Measurements from ENCODE around the gene FERD3L. TPM values are rescaled to one million over a fixed set of nuclear protein-coding genes. Genes with fewer than 3 reads are reported as not detected.
"Not testable (repeated sequence)": the region's sequence is repeated elsewhere in the genome, so short reads cannot be mapped to it uniquely, and the experiment has no call there.

Gene FERD3L, protein sequence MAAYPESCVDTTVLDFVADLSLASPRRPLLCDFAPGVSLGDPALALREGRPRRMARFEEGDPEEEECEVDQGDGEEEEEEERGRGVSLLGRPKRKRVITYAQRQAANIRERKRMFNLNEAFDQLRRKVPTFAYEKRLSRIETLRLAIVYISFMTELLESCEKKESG
- not detected for total RNA-seq

DNA sequence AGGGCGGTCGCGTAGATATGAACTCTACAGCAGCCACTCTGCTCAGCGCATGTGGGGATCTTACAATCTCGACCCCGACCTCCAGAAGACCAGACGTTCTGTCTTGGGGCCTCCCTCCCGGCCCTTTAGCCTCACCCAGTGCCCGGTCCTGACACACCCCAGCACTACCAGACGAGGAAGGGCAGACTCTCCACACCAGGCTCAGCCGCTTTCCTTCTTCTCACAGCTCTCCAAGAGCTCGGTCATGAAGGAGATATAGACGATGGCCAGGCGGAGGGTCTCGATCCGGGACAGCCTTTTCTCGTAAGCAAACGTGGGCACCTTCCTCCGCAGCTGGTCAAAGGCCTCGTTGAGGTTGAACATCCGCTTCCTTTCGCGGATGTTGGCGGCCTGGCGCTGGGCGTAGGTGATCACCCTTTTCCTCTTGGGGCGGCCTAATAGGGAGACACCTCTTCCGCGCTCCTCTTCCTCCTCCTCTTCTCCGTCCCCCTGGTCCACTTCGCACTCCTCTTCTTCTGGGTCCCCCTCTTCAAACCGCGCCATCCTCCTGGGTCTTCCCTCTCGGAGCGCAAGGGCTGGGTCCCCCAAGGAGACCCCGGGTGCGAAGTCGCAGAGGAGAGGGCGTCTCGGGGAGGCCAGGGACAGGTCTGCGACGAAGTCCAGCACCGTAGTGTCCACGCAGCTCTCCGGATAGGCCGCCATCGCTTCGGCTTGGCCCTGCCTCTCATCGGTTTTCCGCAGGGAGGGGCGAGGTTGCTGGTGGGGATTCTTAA lies at the start of gene FERD3L:
TSS of gene FERD3L (minus strand) at position 761 of the 773 bp plus-strand sequence. CDS start at position 702, 59 bp downstream.
- ChIA-PET POLR2A (no interaction called here), CTCF (no interaction called here)
- Mint-ChIP-seq H3K27ac (no peak within 1 kb of the TSS), H3K9me3 (peaks cover 2% of the 10 kb centered on the region), H3K4me1 (no peaks in the 10 kb centered on the region), H3K4me3 (no peak within 1 kb of the TSS), H3K36me3 (ENCODE audit: low read depth) (no peaks in the 10 kb centered on the region), H3K27me3 (peaks cover 27% of the 10 kb centered on the region)
- no peak for DNase-seq

DNA sequence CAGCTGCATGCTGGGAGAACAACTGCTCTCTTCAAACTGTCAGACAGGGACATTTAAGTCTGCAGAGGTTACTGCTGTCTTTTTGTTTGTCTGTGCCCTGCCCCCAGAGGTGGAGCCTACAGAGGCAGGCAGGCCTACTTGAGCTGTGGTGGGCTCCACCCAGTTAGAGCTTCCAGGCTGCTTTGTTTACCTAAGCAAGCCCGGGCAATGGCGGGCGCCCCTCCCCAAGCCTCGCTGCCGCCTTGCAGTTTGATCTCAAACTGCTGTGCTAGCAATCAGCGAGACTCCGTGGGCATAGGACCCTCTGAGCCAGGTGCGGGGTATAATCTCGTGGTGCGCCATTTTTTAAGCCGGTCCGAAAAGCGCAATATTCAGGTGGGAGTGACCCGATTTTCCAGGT lies 49.2 kb upstream of the FERD3L start:
- H3K36me3 Mint-ChIP-seq (ENCODE audit: low read depth); DNase-seq; POLR2A ChIA-PET; H3K4me1 Mint-ChIP-seq; H3K4me3 Mint-ChIP-seq; H3K27ac Mint-ChIP-seq; H3K27me3 Mint-ChIP-seq; CTCF ChIA-PET: not testable (repeated sequence)
- H3K9me3 Mint-ChIP-seq: peaks cover 11% of the 10 kb centered on the region

DNA sequence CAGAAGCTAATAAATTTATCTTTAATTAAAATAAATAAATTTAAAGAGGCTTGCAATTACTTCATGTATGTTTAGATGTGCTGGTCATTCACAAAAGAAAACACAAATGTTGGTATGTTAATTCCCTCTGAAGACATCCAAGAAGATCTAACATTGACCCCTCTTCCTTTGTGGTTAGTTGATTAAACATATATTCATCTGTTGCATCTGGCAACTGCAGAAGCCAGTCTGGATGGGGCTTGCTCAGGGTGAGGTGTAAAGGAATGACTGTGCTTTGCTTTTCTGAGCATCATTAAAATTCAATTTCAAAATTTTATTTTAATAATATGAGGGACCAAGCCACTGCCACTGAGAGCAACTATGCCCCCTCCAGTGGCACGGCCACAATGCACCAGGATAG lies 36.4 kb upstream of the FERD3L start:
- Mint-ChIP-seq H3K27ac (no peak overlapping the region), H3K4me3 (no peak overlapping the region), H3K27me3 (no peaks in the 10 kb centered on the region), H3K36me3 (ENCODE audit: low read depth) (no peaks in the 10 kb centered on the region), H3K4me1 (no peaks in the 10 kb centered on the region), H3K9me3 (peaks cover 6% of the 10 kb centered on the region)
- POLR2A ChIA-PET: no interaction called here
- CTCF ChIA-PET: no interaction called here
- DNase-seq: no peak

DNA sequence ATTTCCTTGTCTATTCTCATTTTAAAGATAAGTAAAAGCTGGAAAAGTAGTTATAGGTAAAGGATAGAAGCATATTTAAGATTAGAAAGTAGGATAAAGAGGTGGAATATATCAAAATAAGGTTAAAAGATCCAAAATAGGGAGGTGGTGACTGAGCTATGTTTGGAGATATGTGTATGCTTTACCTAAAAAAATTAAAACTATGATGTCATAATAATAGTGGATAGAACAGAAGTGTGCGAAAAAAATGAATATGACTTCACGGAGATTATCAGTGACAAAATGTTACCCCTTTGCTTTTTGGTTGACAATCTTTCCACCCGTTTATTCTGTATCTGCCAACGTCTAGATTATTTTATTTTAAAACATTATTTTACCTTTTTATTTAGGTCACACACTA lies 33.4 kb upstream of the FERD3L start:
- Mint-ChIP-seq H3K27ac (no peak overlapping the region), H3K9me3 (peaks cover 6% of the 10 kb centered on the region), H3K36me3 (ENCODE audit: low read depth) (no peaks in the 10 kb centered on the region), H3K27me3 (no peaks in the 10 kb centered on the region), H3K4me3 (no peak overlapping the region), H3K4me1 (no peaks in the 10 kb centered on the region)
- DNase-seq: no peak
- POLR2A ChIA-PET: no interaction called here
- CTCF ChIA-PET: no interaction called here

DNA sequence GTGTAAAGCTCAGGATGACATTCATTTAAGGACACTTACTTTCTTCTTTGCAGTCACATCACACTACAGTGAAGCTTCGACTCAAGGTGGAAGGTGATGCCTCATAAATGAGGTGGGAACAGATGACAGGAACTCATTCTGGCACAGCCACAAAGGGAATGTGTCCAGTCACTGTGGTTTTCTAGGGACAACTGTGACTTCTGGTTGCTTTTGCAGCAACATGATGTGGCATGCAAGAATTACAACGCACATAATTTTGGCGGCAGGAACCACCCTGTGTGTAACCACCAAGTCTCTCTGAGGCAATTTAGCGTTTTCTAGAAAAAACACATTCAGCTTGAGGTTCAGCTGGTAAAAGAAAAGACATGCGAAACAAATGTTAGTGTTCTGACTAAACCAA lies 32.0 kb upstream of the FERD3L start:
- ChIA-PET CTCF (no interaction called here), POLR2A (no interaction called here)
- Mint-ChIP-seq H3K4me1 (no peaks in the 10 kb centered on the region), H3K27ac (no peak overlapping the region), H3K9me3 (peaks cover 8% of the 10 kb centered on the region), H3K4me3 (no peak overlapping the region), H3K27me3 (no peaks in the 10 kb centered on the region), H3K36me3 (ENCODE audit: low read depth) (no peaks in the 10 kb centered on the region)
- DNase-seq: no peak

DNA sequence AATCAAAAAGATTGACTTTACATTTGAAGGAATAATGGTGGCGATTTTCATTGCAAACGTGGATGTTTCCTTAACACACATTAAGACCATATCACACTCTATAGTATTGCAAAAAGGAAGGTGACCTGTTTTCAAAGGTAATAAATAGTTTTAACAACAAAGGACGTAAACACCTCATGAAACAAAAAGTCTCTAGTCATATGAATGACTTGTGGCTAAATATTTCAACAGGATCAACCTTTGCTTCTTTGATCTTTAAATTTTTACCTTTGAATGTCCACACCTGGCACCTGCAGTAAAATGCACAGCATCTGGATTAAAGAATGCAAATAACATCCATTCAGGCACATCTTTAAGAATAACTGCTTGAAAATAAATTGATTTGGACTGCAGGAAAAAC lies 30.0 kb upstream of the FERD3L start:
- no peaks in the 10 kb centered on the region for H3K36me3 Mint-ChIP-seq (ENCODE audit: low read depth)
- no peak overlapping the region for H3K4me3 Mint-ChIP-seq
- no peaks in the 10 kb centered on the region for H3K4me1 Mint-ChIP-seq
- ChIA-PET CTCF (no interaction called here), POLR2A (no interaction called here)
- DNase-seq: no peak
- H3K9me3 Mint-ChIP-seq: peaks cover 4% of the 10 kb centered on the region
- no peaks in the 10 kb centered on the region for H3K27me3 Mint-ChIP-seq
- no peak overlapping the region for H3K27ac Mint-ChIP-seq

DNA sequence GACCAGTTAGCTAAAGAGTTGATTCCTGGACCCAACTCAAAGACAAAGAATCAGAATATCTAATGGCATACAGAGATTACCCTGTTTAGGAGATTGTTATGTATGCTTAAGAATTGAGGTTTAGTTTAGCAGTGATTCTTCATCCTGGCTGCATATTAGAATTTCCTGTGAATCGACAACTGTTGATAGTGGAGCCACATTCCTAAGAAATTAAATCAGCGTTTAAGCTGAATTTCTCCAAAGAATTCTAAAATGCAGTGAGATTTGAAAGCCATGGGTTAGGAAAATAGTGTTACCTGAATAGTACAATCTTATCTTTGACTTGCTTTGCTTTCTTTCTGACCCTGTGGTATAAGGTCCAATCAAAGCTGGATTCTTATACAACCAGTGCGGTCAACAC lies 16.4 kb upstream of the FERD3L start:
- H3K36me3 Mint-ChIP-seq (ENCODE audit: low read depth): no peaks in the 10 kb centered on the region
- H3K4me3 Mint-ChIP-seq: no peak overlapping the region
- DNase-seq: no peak
- H3K27ac Mint-ChIP-seq: no peak overlapping the region
- no peaks in the 10 kb centered on the region for H3K9me3 Mint-ChIP-seq
- H3K4me1 Mint-ChIP-seq: no peaks in the 10 kb centered on the region
- POLR2A ChIA-PET: no interaction called here
- no peaks in the 10 kb centered on the region for H3K27me3 Mint-ChIP-seq
- CTCF ChIA-PET: no interaction called here

DNA sequence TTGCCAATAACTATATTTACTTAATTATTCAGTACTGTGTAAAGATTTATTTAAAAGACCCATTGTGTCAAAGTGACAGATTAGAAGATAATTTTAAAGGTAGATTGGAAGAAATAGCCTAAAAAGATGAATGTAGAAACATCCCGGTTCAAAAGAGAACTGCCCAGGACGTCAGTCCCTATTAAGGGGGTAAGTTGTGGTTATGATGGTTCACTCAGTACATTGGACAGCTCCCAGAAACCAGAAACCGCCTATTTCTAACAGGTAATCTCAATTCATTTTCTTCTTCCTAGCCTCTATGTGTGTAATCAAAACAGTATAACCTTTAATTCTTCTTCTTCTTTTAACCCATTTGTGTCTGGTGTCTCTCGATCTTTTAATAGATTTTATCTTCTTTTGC lies 1.5 kb upstream of the FERD3L start:
- H3K27me3 Mint-ChIP-seq: peaks cover 27% of the 10 kb centered on the region
- no peak overlapping the region for H3K4me3 Mint-ChIP-seq
- CTCF ChIA-PET: no interaction called here
- H3K36me3 Mint-ChIP-seq (ENCODE audit: low read depth): no peaks in the 10 kb centered on the region
- POLR2A ChIA-PET: no interaction called here
- DNase-seq: no peak
- peaks cover 2% of the 10 kb centered on the region for H3K9me3 Mint-ChIP-seq
- no peak overlapping the region for H3K27ac Mint-ChIP-seq
- H3K4me1 Mint-ChIP-seq: no peaks in the 10 kb centered on the region

DNA sequence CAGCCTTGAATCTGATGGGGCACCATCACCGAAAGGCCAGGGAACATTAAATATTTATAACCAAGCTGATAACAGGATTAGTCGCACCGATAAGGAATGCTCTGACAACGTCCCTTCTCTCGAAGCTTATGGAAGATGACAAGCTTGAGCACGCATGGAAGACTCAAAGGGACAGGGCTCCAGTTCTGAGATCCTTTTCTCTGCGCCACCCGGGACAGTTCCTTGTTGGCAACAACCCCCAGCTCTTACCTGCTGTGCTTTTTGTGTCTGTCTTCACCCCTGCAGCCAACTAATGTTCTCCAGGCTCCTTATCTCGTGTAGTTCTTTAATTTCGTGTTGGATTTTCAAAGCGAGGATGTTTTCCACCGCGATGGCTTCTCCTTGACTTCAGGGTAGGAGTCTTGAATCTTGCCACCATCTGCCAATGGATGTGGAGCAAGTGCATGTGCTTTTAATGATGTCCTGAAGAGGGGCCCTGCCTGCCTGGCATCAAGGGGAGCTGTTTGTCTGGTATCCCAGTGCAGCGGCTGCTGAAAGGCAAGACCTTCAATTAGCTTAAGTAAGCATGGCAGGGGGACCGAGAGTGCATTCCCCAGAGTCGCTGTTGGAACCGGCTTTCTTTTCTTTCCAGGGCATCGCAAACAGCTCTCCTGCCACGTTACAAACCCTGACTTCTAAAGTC lies 354 bp upstream of the FERD3L start:
- peaks cover 2% of the 10 kb centered on the region for H3K9me3 Mint-ChIP-seq
- no peaks in the 10 kb centered on the region for H3K4me1 Mint-ChIP-seq
- DNase-seq: no peak
- ChIA-PET POLR2A (no interaction called here), CTCF (no interaction called here)
- no peaks in the 10 kb centered on the region for H3K36me3 Mint-ChIP-seq (ENCODE audit: low read depth)
- peaks cover 27% of the 10 kb centered on the region for H3K27me3 Mint-ChIP-seq
- H3K4me3 Mint-ChIP-seq: no peak overlapping the region
- no peak overlapping the region for H3K27ac Mint-ChIP-seq

DNA sequence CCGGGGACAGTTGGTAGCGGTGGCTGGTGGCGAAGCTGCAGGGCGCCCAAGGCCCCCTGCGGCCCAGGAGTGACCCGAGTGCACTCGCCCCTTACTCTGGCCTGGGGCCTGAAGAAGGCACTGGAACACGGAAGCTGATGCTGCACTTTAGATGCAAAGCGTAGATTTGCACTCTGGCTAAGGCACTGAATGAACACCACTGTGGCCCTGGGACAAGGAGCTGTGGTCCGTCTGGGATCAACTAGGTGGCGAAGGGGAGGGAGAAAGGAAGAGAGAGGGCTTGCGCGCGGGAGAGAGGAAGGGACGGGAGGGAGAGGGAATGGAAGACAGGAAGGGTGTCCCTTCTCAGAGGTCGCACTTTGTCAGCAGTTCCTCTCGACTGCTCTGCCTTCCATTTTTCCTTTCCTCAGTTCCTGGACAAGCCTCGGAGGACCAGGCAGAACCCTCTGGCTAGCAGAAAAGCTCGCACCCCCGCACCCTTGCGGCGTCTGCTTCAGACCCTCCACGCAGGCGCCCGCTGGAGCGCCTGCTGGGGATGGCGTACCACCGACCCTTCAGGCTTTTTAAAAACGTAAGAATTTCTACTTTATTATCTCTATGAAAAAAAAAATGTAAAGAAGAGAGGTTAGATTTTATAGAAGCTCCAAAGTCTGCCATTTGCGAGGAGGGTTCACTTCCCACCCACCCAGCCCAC lies 1.2 kb downstream of the FERD3L start:
- Mint-ChIP-seq H3K27ac (no peak overlapping the region), H3K36me3 (ENCODE audit: low read depth) (no peaks in the 10 kb centered on the region), H3K27me3 (peaks cover 27% of the 10 kb centered on the region), H3K9me3 (peaks cover 2% of the 10 kb centered on the region), H3K4me1 (no peaks in the 10 kb centered on the region), H3K4me3 (no peak overlapping the region)
- ChIA-PET POLR2A (no interaction called here), CTCF (no interaction called here)
- DNase-seq: no peak

DNA sequence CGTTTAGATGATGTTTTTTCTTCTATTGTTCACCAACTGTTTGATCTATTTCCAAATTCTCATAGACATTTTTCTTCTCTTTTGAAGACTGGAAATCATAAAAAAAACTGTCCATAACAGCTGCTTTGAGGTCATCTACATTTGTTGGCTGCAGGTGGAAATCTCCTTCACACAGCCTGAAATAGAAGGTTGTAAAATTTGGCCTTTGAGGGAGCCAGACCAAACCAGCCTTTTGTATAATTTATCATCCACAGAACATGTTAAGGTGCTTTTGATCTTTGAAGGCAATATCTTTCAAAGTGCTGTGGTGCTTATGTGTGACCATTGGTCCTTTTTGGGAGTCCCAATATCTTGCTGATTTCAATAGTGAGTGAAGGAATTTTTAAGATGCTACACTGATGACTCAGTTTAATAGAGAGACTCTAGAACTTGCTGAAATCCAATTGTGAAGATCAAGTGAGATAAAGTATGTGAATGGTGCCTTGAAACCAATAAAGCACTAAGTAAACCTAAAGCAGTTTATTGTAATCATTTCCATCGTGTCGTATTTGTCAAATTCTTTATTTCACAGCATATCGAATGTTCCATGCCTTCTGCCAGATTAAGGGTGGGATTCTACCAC lies 5.4 kb downstream of the FERD3L start:
- ChIA-PET POLR2A (no interaction called here), CTCF (no interaction called here)
- Mint-ChIP-seq H3K4me1 (no peaks in the 10 kb centered on the region), H3K4me3 (no peak overlapping the region), H3K27ac (no peak overlapping the region), H3K36me3 (ENCODE audit: low read depth) (no peaks in the 10 kb centered on the region), H3K27me3 (peaks cover 15% of the 10 kb centered on the region), H3K9me3 (peaks cover 2% of the 10 kb centered on the region)
- no peak for DNase-seq

DNA sequence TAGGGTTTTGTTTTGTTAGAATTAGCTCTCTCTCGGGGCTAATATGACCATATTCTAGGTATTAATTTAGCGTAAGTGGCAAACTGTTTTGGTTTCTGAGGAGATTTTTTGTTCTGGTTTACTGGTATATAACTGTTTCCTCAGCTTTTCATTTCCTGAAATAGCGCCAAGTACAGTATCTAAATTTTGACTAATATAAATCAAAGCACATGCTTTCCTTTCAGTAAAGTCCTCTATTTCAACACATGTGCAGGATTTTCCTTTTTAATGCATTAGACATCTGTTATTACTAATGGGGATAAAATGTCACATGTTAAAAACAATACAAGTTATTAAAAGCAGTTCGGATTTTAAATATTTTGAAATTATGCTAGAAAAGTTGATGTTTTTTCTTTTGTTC lies 11.3 kb downstream of the FERD3L start:
- Mint-ChIP-seq H3K4me1 (no peaks in the 10 kb centered on the region), H3K27ac (no peak overlapping the region), H3K9me3 (no peaks in the 10 kb centered on the region), H3K4me3 (no peak overlapping the region), H3K27me3 (no peaks in the 10 kb centered on the region), H3K36me3 (ENCODE audit: low read depth) (no peaks in the 10 kb centered on the region)
- CTCF ChIA-PET: no interaction called here
- DNase-seq: no peak
- POLR2A ChIA-PET: no interaction called here

DNA sequence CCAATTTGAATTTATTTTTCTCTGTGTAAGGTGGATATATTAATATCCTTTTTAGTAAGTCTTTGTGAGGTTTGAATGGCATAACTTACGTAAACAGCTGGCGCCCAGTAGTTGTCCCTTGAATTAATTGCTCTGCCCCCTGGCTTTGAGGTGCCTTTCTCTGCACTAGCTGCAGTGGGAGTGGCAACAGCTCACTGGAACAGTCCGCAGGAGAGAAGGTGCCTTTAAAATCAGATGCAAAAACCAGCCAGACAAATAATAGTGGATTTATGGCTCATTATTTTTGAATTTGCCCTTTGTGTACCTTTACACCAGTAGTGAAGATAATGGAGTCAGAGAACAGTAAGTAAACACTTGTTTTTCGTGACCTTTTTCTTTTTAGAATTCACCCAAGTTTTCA lies 11.8 kb downstream of the FERD3L start:
- ChIA-PET CTCF (no interaction called here), POLR2A (no interaction called here)
- DNase-seq: no peak
- Mint-ChIP-seq H3K4me1 (no peaks in the 10 kb centered on the region), H3K36me3 (ENCODE audit: low read depth) (no peaks in the 10 kb centered on the region), H3K27ac (no peak overlapping the region), H3K9me3 (no peaks in the 10 kb centered on the region), H3K4me3 (no peak overlapping the region), H3K27me3 (no peaks in the 10 kb centered on the region)

All from activated CD4-positive, alpha-beta memory T cell treated with anti-CD3 and anti-CD28 coated beads, Interleukin-2, amount 10 ng/mL, durations not matched to agents 7 days and 5 days (primary cell).